ENCODE data around the gene CRLF1.

GRCh38 chr19:18629166-18630088 lies 22.8 kb upstream of the CRLF1 start:
- TF ChIP-seq CTCF (conservative IDR thresholded peaks at IDR 0.05; ENCODE audit: low read length) (no peak), EZH2phosphoT487 (IDR thresholded peaks at IDR 0.05; ENCODE audit: borderline replicate concordance) (no peak)

All from Loucy (cell line).